Measurements from ENCODE around the gene FGF19. TPM values are rescaled to one million over a fixed set of nuclear protein-coding genes. Genes with fewer than 3 reads are reported as not detected.

The FGF19 gene
- total and polyA plus RNA-seq, 2 donors from 2014 or later: not detected

GRCh38 chr11:69711822-69712801 lies 8.3 kb upstream of the FGF19 start:
- DNase-seq (no peak), FAIRE-seq (no peak)
- no peak overlapping the region for H3K4me3 ChIP-seq (ENCODE audit: low read length in 3 of 3)
- no peaks in the 10 kb centered on the region for H3K27me3 ChIP-seq (ENCODE audit: control insufficient read depth, insufficient read depth, low read length)
- no peaks in the 10 kb centered on the region for H3K9me3 ChIP-seq (ENCODE audit: control insufficient read depth in 2 of 3, insufficient read depth in 1 of 3, low read length in 3 of 3)
- H3K36me3 ChIP-seq (ENCODE audit: control insufficient read depth in 2 of 3, insufficient read depth in 3 of 3, low read length in 3 of 3): no peaks in the 10 kb centered on the region
- no peak overlapping the region for H3K9ac ChIP-seq (ENCODE audit: low read length in 3 of 3)
- intact Hi-C loops (cut with DNase I): no loop called here
- H3K4me1 ChIP-seq (ENCODE audit: control insufficient read depth in 2 of 3, insufficient read depth in 2 of 3, low read depth in 1 of 3, low read length in 3 of 3): no peaks in the 10 kb centered on the region
- no peak overlapping the region for H3K27ac ChIP-seq (ENCODE audit: low read depth in 2 of 2, low read length in 2 of 2)
- TF ChIP-seq CTCF (IDR thresholded peaks at IDR 0.05; ENCODE audit: borderline replicate concordance, extremely low read depth, insufficient read depth): no peak

- no peak for TF ChIP-seq CTCF (IDR thresholded peaks at IDR 0.05; ENCODE audit: borderline replicate concordance, extremely low read depth, insufficient read depth)
- intact Hi-C loops (cut with DNase I): no loop called here
- Histone ChIP-seq H3K27me3 (ENCODE audit: control insufficient read depth, insufficient read depth, low read length) (no peaks in the 10 kb centered on the region), H3K27ac (ENCODE audit: low read depth in 2 of 2, low read length in 2 of 2) (no peak overlapping the region), H3K36me3 (ENCODE audit: control insufficient read depth in 2 of 3, insufficient read depth in 3 of 3, low read length in 3 of 3) (no peaks in the 10 kb centered on the region), H3K9ac (ENCODE audit: low read length in 3 of 3) (no peak overlapping the region), H3K9me3 (ENCODE audit: control insufficient read depth in 2 of 3, insufficient read depth in 1 of 3, low read length in 3 of 3) (no peaks in the 10 kb centered on the region), H3K4me1 (ENCODE audit: control insufficient read depth in 2 of 3, insufficient read depth in 2 of 3, low read depth in 1 of 3, low read length in 3 of 3) (no peaks in the 10 kb centered on the region), H3K4me3 (ENCODE audit: low read length in 3 of 3) (no peak overlapping the region)
- DNase-seq (no peak), FAIRE-seq (no peak)
Measured at GRCh38 chr11:69708736-69709401, 5.0 kb upstream of the FGF19 start.

- no peak for TF ChIP-seq CTCF (IDR thresholded peaks at IDR 0.05; ENCODE audit: borderline replicate concordance, extremely low read depth, insufficient read depth)
- Histone ChIP-seq H3K36me3 (ENCODE audit: control insufficient read depth in 2 of 3, insufficient read depth in 3 of 3, low read length in 3 of 3) (no peaks in the 10 kb centered on the region), H3K27ac (ENCODE audit: low read depth in 2 of 2, low read length in 2 of 2) (no peak overlapping the region), H3K9ac (ENCODE audit: low read length in 3 of 3) (no peak overlapping the region), H3K9me3 (ENCODE audit: control insufficient read depth in 2 of 3, insufficient read depth in 1 of 3, low read length in 3 of 3) (no peaks in the 10 kb centered on the region), H3K27me3 (ENCODE audit: control insufficient read depth, insufficient read depth, low read length) (peaks cover 3% of the 10 kb centered on the region), H3K4me1 (ENCODE audit: control insufficient read depth in 2 of 3, insufficient read depth in 2 of 3, low read depth in 1 of 3, low read length in 3 of 3) (no peaks in the 10 kb centered on the region), H3K4me3 (ENCODE audit: low read length in 3 of 3) (no peak overlapping the region)
- no peak for DNase-seq
- intact Hi-C loops (cut with DNase I): no loop called here
- no peak for FAIRE-seq
Measured at GRCh38 chr11:69707176-69707575, 3.4 kb upstream of the FGF19 start.

Data from kidney (tissue), 14 donors.